ENCODE results near the gene PARVA. TPM values are rescaled to one million over a fixed set of nuclear protein-coding genes. Genes with fewer than 3 reads are reported as not detected.

Gene PARVA
- total and polyA plus RNA-seq, 7 donors = 15.7 to 195 (median 110) TPM

DNA sequence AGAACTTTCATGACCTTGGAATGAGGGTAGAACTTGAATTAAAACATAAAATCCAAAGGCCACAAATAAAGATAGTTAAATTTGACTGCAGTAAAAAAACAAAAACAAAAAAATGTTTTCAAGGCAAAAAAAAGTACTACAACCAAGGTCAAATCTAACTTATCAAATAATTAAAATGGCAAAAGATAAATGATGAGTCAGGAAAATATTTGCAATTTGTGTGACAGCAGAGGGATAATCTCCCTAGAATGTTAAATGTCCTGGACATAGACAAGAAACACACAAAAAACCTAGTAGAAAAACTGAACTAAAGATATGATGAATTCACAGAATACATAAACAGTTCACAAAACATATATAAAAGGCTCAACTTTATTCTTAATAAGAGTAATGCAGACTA is 186.6 kb downstream of the PARVA start:
- H3K9me3 ChIP-seq = no peaks in the 10 kb centered on the region
- TF ChIP-seq, protein P1, sequence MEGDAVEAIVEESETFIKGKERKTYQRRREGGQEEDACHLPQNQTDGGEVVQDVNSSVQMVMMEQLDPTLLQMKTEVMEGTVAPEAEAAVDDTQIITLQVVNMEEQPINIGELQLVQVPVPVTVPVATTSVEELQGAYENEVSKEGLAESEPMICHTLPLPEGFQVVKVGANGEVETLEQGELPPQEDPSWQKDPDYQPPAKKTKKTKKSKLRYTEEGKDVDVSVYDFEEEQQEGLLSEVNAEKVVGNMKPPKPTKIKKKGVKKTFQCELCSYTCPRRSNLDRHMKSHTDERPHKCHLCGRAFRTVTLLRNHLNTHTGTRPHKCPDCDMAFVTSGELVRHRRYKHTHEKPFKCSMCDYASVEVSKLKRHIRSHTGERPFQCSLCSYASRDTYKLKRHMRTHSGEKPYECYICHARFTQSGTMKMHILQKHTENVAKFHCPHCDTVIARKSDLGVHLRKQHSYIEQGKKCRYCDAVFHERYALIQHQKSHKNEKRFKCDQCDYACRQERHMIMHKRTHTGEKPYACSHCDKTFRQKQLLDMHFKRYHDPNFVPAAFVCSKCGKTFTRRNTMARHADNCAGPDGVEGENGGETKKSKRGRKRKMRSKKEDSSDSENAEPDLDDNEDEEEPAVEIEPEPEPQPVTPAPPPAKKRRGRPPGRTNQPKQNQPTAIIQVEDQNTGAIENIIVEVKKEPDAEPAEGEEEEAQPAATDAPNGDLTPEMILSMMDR (IDR thresholded peaks at IDR 0.05) = no peak
- no peak for TF ChIP-seq EP300 (IDR thresholded peaks at IDR 0.05)
- TF ChIP-seq POLR2AphosphoS5 (IDR thresholded peaks at IDR 0.05) = no peak
- TF ChIP-seq POLR2A (IDR thresholded peaks at IDR 0.05) = no peak
- no peak for DNase-seq
- intact Hi-C loops (cut with DNase I) = no loop called here
- no peaks in the 10 kb centered on the region for H3K36me3 ChIP-seq
- H3K4me3 ChIP-seq = no peak overlapping the region
- H3K27ac ChIP-seq = no peak overlapping the region
- H3K27me3 ChIP-seq = no peaks in the 10 kb centered on the region
- peaks cover 0 to 9% (median 7%) of the 10 kb centered on the region in 4 donors for H3K4me1 ChIP-seq

DNA sequence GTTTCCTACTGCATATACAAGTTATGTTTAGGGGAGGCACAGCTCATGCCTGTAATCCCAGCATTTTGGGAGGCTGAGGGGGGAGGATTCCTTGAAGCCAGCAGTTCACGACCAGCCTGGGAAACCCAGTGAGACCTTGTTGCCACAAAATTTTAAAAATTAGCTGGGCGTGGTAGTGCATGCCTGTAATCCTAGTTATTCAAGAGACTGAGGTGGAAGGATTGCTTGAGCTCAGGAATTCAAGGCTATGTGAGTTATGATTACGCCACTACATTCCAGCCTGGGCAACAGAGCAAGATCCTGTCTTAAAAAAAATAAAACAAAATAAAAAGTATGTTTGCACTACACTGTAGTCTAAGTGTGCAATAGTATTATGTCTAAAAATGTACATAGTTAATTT is 188.0 kb downstream of the PARVA start:
- no peaks in the 10 kb centered on the region for H3K9me3 ChIP-seq
- H3K27ac ChIP-seq = no peak overlapping the region
- H3K27me3 ChIP-seq = no peaks in the 10 kb centered on the region
- DNase-seq = no peak
- intact Hi-C loops (cut with DNase I) = no loop called here
- no peaks in the 10 kb centered on the region for H3K36me3 ChIP-seq
- peaks cover 0 to 18% (median 13%) of the 10 kb centered on the region in 4 donors for H3K4me1 ChIP-seq
- TF ChIP-seq EP300 (IDR thresholded peaks at IDR 0.05) = no peak
- TF ChIP-seq, protein P1 (IDR thresholded peaks at IDR 0.05) = no peak
- no peak for TF ChIP-seq POLR2A (IDR thresholded peaks at IDR 0.05)
- TF ChIP-seq POLR2AphosphoS5 (IDR thresholded peaks at IDR 0.05) = no peak
- WGBS, 2 donors = 62 to 92% methylated on average over 3 of the region's 3 CpGs
- H3K4me3 ChIP-seq = no peak overlapping the region

DNA sequence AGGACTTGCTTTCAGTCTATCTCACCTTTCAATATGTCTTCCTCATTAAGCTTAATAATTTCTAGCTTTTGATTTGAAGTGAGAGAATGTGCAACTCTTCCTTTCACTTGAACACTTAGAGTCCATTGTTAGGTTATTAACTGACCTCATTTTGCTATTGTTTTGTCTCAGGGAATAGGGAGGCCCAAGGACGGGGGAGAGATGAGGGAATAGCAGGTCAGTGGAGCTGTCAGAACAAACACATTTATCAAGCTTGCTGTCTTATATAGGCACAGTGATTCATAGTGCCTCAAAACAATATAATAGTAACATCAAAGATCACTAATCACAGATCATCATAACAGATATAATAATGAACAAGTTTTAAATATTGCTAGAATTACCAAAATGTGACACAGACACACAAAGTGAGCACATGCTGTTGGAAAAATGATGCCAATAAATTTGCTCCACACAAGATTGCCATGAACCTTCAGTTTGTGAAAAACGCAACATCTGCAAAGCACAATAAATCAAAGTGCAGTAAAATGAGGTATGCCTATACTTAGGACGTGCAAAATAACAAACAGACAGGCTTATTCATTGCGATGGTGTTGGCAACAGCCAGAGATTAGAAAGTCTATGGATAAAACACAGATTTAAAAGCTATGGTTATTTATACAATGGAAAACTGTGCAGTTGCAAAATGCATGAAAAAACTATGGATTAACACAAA is 190.5 kb downstream of the PARVA start:
- H3K4me1 ChIP-seq = peaks cover 0 to 18% (median 13%) of the 10 kb centered on the region in 4 donors
- DNase-seq = no peak
- intact Hi-C loops (cut with DNase I) = no loop called here
- H3K27me3 ChIP-seq = no peaks in the 10 kb centered on the region
- WGBS, 2 donors = 39 to 79% methylated on average over 4 of the region's 4 CpGs
- H3K4me3 ChIP-seq = no peak overlapping the region
- no peaks in the 10 kb centered on the region for H3K36me3 ChIP-seq
- TF ChIP-seq EP300 (IDR thresholded peaks at IDR 0.05) (no peak), POLR2A (IDR thresholded peaks at IDR 0.05) (no peak), POLR2AphosphoS5 (IDR thresholded peaks at IDR 0.05) (no peak)
- TF ChIP-seq, protein P1 (IDR thresholded peaks at IDR 0.05) = no peak
- H3K9me3 ChIP-seq = no peaks in the 10 kb centered on the region
- H3K27ac ChIP-seq = no peak overlapping the region

DNA sequence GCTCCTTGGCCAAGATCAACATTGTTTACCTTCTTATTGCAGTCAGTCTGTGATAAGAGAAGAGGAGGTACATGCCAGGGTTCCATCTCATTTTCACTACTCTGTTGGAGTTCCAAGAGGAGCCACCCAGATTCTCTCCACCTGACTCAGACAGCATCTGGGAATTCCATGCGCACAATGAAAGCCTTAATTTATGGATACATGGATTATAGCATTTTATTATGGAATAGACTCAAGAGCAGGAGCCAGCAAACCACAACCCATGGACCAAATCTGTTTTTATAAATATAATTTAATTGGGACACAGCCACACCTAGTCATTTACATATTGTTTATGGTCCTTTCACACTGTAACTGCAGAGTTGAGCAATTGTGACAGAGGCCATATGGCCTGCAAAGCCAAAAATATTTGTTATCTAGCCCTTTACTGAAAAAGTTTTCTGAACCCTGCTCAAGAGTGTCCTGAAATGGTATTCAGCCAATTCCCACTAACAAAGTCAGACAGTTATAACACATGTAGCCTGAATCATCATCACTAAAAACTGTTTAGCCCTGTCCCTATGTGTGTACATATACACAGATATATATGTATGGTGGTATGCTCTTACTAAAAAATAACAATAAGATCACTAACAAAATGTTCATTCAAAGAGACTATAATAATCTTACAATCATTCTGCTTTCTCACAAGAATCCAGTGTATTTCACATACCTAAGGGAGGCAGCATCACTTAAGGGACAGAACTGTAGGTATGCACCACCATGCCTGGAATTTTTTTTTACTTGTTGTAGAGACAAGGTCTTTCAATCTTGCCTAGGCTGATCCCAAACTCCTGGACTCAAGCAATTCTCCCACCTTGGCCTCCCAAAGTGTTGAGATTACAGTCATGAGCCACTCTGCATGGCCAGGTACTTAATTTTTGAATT is 192.4 kb downstream of the PARVA start:
- intact Hi-C loops (cut with DNase I) = no loop called here
- no peaks in the 10 kb centered on the region for H3K36me3 ChIP-seq
- peak overlapping the region in 1 of 4 donors; percentile 22 for H3K27ac ChIP-seq
- H3K4me3 ChIP-seq = no peak overlapping the region
- peak in 1 of 4 donors; percentile 11 for TF ChIP-seq POLR2AphosphoS5 (IDR thresholded peaks at IDR 0.05)
- TF ChIP-seq EP300 (IDR thresholded peaks at IDR 0.05) = no peak
- H3K4me1 ChIP-seq = peaks cover 0 to 18% (median 13%) of the 10 kb centered on the region in 4 donors
- no peaks in the 10 kb centered on the region for H3K27me3 ChIP-seq
- H3K9me3 ChIP-seq = no peaks in the 10 kb centered on the region
- no peak for DNase-seq
- 69 to 83% methylated on average over 1 of the region's 1 CpG for WGBS, 2 donors

Data from sigmoid colon (tissue), 7 donors.